ENCODE measurements around the gene PRKAG2.
"Not testable (repeated sequence)": the region's sequence is repeated elsewhere in the genome, so short reads cannot be mapped to it uniquely, and the experiment has no call there.

The PRKAG2 gene

DNA sequence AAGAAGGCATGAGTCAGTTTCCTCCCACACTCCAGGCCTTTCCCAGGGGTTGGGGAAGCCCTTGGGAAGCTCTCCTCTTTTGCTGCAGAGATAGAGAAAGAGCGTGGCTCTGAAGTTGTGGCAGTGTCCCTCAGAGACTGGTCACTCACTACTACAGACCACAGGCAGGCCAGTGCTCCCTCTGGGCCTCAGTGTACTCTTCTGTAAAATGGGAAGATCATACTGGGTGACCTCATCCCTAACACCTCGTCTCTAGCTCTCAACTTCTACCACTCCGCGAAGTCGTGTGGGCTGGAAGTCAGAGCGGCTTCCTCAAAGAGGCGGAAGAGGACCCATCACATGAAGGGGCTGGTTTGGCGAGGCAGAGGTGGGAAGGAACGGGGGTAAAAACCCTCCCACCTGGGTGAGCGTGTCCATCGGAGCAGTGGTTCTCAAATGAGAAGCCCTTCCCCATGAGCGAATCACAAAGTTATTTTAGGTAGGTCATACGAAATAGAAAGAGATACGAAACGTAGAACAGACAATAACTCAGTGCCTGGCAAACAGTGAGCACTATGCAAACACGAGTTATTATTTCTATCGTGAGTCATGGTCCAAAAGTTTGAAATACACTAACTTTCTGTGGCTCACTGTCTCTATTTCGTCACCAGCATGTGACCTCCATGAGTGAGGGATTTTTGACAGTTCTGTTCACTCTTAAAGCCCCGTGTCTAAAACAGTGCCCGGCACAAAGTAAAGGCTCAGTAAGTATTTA, 32.7 kb downstream of the PRKAG2 start:
- DNase-seq: peak; percentile 91
- Histone ChIP-seq H3K4me3 (ENCODE audit: low read depth, low read length) (peak overlapping the region; percentile 15), H3K27me3 (replicated peaks) (no peaks in the 10 kb centered on the region), H3K36me3 (replicated peaks) (no peaks in the 10 kb centered on the region), H3K27ac (peak overlapping the region; percentile 89)
- no peak for TF ChIP-seq CTCF (IDR thresholded peaks at IDR 0.05; ENCODE audit: low read depth, low read length, missing control alignments)
- in situ Hi-C loops (cut with HindIII; ENCODE audit: low pct_ligation_motif_present, low sequenced_read_pairs): no loop called here

- DNase-seq: peak; percentile 37
- no peak for TF ChIP-seq CTCF (IDR thresholded peaks at IDR 0.05; ENCODE audit: low read depth, low read length, missing control alignments)
- H3K36me3 ChIP-seq (replicated peaks): no peaks in the 10 kb centered on the region
- no peaks in the 10 kb centered on the region for H3K27me3 ChIP-seq (replicated peaks)
- H3K27ac ChIP-seq: peak overlapping the region; percentile 89
- no peak overlapping the region for H3K4me3 ChIP-seq (ENCODE audit: low read depth, low read length)
- in situ Hi-C loops (cut with HindIII; ENCODE audit: low pct_ligation_motif_present, low sequenced_read_pairs): no loop called here
These were observed 33.7 kb downstream of the PRKAG2 start for GRCh38 chr7:151843181-151843580.

DNA sequence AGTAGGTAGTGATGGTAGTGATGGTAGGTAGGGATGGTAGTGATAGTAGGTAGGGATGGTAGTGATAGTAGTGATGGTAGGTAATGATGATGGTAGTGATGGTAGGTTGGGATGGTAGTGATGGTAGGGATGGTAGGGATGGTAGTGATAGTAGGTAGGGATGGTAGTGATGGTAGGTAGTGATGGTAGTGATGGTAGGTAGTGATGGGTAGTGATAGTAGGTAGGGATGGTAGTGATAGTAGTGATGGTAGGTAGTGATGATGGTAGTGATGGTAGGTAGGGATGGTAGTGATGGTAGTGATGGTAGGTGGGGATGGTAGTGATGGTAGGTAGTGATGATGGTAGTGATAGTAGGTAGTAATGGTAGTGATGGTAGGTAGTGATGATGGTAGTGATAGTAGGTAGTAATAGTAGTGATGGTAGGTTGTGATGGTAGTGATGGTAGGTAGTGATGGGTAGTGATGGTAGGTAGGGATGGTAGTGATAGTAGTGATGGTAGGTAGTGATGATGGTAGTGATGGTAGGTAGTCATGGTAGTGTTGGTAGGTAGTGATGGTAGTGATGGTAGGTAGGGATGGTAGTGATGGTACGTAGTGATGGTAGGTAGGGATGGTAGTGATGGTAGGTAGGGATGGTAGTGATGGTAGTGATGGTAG, 35.4 kb downstream of the PRKAG2 start:
- H3K4me3 ChIP-seq (ENCODE audit: low read depth, low read length); in situ Hi-C loops (cut with HindIII; ENCODE audit: low pct_ligation_motif_present, low sequenced_read_pairs); DNase-seq; H3K27ac ChIP-seq; H3K27me3 ChIP-seq (replicated peaks); H3K36me3 ChIP-seq (replicated peaks): not testable (repeated sequence)

DNA sequence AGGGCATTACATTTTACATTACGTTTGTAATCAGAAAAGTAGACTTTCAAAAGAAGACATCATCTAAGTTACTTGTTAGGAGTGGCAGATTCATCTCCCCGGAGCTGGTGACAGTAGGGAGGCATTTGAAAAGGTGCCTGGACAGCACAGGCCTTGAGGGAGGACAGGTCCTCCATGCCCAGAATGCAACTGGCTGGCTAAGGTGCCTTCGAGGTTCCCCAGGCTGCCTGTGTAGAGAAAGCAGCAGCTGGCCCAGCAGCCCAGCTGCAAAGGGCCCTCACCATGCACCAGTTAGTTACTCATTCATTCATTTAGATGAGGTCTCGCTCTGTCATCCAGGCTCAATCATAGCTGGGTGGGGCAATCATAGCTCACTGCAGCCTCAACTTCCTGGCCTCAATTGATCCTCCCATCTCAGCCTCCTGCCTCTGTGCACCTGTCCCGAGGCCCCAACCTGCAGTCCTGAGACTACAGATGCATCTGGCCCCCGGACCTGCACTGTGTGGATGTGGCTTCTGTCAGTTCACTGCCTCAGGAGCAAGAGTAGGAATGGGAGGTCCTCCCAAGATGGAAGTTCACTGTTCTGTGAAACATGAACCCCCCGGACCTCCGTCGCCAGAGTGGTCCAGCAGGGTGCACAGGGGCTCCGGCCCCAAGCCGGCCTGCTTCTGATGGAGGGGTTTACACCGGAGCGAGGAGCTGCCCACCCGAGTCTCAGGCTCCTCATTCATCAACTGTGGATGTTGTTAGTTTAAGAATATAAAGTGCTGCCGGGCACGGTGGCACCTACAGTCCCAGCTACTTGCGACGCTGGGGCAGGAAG, 36.6 kb downstream of the PRKAG2 start:
- in situ Hi-C loops (cut with HindIII; ENCODE audit: low pct_ligation_motif_present, low sequenced_read_pairs): no loop called here
- no peak overlapping the region for H3K27ac ChIP-seq
- no peak for DNase-seq
- no peak for TF ChIP-seq CTCF (IDR thresholded peaks at IDR 0.05; ENCODE audit: low read depth, low read length, missing control alignments)
- no peaks in the 10 kb centered on the region for H3K36me3 ChIP-seq (replicated peaks)
- H3K4me3 ChIP-seq (ENCODE audit: low read depth, low read length): no peak overlapping the region
- no peaks in the 10 kb centered on the region for H3K27me3 ChIP-seq (replicated peaks)

DNA sequence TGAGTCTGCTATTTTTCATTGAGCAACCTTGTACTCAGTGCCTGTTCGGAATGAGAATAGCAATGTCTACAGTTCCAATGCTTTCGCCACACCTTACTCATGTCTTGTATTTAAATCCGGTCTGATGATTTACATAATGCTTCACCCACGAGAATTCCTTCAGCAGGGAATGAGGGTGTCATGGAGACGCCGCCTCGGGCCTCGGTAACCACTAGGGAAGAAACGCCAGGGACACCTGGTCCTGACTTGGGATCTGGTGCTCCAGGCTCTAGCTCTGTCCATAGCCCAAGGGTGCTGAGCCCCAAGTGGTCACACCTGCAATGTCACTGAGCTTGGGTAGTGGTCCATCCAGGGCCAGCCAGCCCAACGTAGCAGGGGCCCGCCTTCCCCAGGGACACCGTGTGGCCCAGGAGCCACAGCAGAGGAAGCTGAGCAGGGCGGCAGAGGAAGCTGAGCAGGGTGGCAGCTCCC, 37.4 kb downstream of the PRKAG2 start:
- Histone ChIP-seq H3K27me3 (replicated peaks) (peaks cover under 1% of the 10 kb centered on the region), H3K27ac (no peak overlapping the region), H3K4me3 (ENCODE audit: low read depth, low read length) (no peak overlapping the region), H3K36me3 (replicated peaks) (no peaks in the 10 kb centered on the region)
- TF ChIP-seq CTCF (IDR thresholded peaks at IDR 0.05; ENCODE audit: low read depth, low read length, missing control alignments): no peak
- no peak for DNase-seq
- in situ Hi-C loops (cut with HindIII; ENCODE audit: low pct_ligation_motif_present, low sequenced_read_pairs): no loop called here

GRCh38 chr7:151838861-151839381, 38.0 kb downstream of the PRKAG2 start:
- no peak for DNase-seq
- Histone ChIP-seq H3K36me3 (replicated peaks) (no peaks in the 10 kb centered on the region), H3K4me3 (ENCODE audit: low read depth, low read length) (no peak overlapping the region), H3K27me3 (replicated peaks) (peaks cover 1% of the 10 kb centered on the region), H3K27ac (no peak overlapping the region)
- no peak for TF ChIP-seq CTCF (IDR thresholded peaks at IDR 0.05; ENCODE audit: low read depth, low read length, missing control alignments)
- in situ Hi-C loops (cut with HindIII; ENCODE audit: low pct_ligation_motif_present, low sequenced_read_pairs): no loop called here

Measured in brain microvascular endothelial cell (primary cell).